Psoas muscle (tissue), 8 donors: ENCODE data around the gene STX12. TPM values are rescaled to one million over a fixed set of nuclear protein-coding genes. Genes with fewer than 3 reads are reported as not detected.

Source experiments
- ATAC-seq, 4 donors: fragments of 200-7000 bp; cut with Tn5 transposase; one replicate each; pipeline ENCODE4 v1.9.1; 2020; ENCODE audit warnings: moderate library complexity in 3 of 4, mild to moderate bottlenecking in 2 of 4
- DNase-seq, 2 donors: peaks; one replicate each; pipeline ENCODE4 v3.0.0-alpha.2; 2020
- H3K27ac ChIP-seq: fragments of 200-600 bp; one replicate; pipeline ENCODE4 v1.8.0; 2022
- H3K27me3 ChIP-seq, 3 donors: fragments of 200-600 bp in 1 of 3; one replicate each; pipeline versions ENCODE4 v1.6.1 to v1.8.0; 2013 to 2022; ENCODE audit warnings: low read length in 2 of 3, mild to moderate bottlenecking in 2 of 3, moderate library complexity in 1 of 3; ENCODE audit not compliant: insufficient read depth in 3 of 3
- H3K36me3 ChIP-seq, 2 donors: fragments of 200-600 bp in 1 of 2; one replicate each; pipeline versions ENCODE4 v1.6.1 to v1.8.0; 2013 to 2022; ENCODE audit warnings: low read depth in 1 of 2, mild to moderate bottlenecking in 1 of 2, moderate library complexity in 1 of 2; ENCODE audit not compliant: insufficient read depth in 1 of 2
- H3K4me1 ChIP-seq: fragments of 200-600 bp; one replicate; pipeline ENCODE4 v1.8.0; 2022
- H3K4me3 ChIP-seq: fragments of 200-600 bp; one replicate; pipeline ENCODE4 v1.8.0; 2022; ENCODE audit warnings: mild to moderate bottlenecking
- H3K9me3 ChIP-seq: fragments of 200-600 bp; one replicate; pipeline ENCODE4 v1.8.0; 2022
- WGBS, 3 donors: extraction: QIAGEN DNeasy Blood & Tissue Kit; methylation state at CpG; one replicate each; pipeline versions ENCODE4 v1.1.6 to v1.1.7; 2013; 5-methylcytosine and 5-hydroxymethylcytosine counted together
- intact Hi-C, 2 donors: fragments of 100-400 bp; cut with DNase I; formaldehyde crosslinking; loops; one replicate each; pipeline versions ENCODE4 v1.11.0 to v1.14.2; 2022
- polyA plus RNA-seq, 3 donors: library from polyadenylated mRNA; stranded (reverse); fragments of 200-250 nt; gene quantifications; one replicate each; pipeline ENCODE4 v1.2.3, GENCODE V29; 2013
- total RNA-seq, 4 donors: library from RNA; stranded (reverse); fragmentation: NEBNext Ultra II Directional in 2 of 4; extraction: Animal tissue kit (Norgen Biotek cat#: 25700) in 2 of 4; gene quantifications; one replicate each; pipeline versions ENCODE4 v1.2.1 to v1.2.4, GENCODE V29; 2021 to 2023
- TF ChIP-seq, protein P1 (sequence below): fragments of 200-600 bp; IDR thresholded peaks from one replicate; pipeline ENCODE4 v1.8.0; 2022; ENCODE audit warnings: antibody characterized with exemption
- donor health status: healthy with polysubstance abuse.
- donor health status: DM: no; HTN: no; CAD: no; lungs with moderate emphysema.
- donor health status: Bipolar disorder and iron deficiency.
- donor health status: healthy.
- donor health status: DM: yes; HTN: yes; CAD: no.
- donor health status: DM: no; HTN: no; CAD: no.
- donor health status: DM: no; HTN: no; CAD: no.
- donor health status: DM: yes; HTN: yes; CAD: no.

STX12 gene
- total and polyA plus RNA-seq, 7 donors, result 14.5 to 33.6 (median 24.7) TPM

GRCh38 chr1:27759236-27759635 is 13.8 kb upstream of the STX12 start:
- TF ChIP-seq, protein P1, sequence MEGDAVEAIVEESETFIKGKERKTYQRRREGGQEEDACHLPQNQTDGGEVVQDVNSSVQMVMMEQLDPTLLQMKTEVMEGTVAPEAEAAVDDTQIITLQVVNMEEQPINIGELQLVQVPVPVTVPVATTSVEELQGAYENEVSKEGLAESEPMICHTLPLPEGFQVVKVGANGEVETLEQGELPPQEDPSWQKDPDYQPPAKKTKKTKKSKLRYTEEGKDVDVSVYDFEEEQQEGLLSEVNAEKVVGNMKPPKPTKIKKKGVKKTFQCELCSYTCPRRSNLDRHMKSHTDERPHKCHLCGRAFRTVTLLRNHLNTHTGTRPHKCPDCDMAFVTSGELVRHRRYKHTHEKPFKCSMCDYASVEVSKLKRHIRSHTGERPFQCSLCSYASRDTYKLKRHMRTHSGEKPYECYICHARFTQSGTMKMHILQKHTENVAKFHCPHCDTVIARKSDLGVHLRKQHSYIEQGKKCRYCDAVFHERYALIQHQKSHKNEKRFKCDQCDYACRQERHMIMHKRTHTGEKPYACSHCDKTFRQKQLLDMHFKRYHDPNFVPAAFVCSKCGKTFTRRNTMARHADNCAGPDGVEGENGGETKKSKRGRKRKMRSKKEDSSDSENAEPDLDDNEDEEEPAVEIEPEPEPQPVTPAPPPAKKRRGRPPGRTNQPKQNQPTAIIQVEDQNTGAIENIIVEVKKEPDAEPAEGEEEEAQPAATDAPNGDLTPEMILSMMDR, result no peak
- DNase-seq (no peak), ATAC-seq (no peak)
- intact Hi-C loops, result no loop called here
- H3K27me3 ChIP-seq, result no peaks in the 10 kb centered on the region
- WGBS, 3 donors, result 86 to 99% (median 91%) methylated on average over 2 of the region's 2 CpGs
- no peak overlapping the region for H3K27ac ChIP-seq
- H3K36me3 ChIP-seq, result peaks cover 5 to 73% of the 10 kb centered on the region in 2 donors
- peaks cover 7% of the 10 kb centered on the region for H3K4me1 ChIP-seq
- H3K4me3 ChIP-seq, result no peak overlapping the region
- no peaks in the 10 kb centered on the region for H3K9me3 ChIP-seq

DNA sequence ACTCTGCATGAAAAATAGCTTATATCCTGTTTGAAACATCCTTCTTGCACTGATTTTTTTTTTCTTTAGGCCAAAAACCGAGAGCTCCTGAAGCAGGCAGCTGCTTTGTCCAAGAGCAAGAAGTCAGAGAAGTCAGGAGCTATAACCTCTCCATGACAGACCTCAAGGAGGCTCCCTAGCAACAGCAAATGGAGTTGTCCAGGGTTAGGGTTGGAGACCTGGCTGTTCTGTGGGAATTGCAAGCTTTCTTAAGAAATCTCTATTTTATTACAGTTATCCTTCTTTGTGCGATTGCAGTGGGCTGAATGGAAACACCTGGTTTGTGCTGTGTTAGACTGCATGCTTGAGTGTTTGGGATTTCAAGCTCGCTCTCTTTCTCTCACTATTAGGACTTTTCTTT is 12.6 kb upstream of the STX12 start:
- no peaks in the 10 kb centered on the region for H3K27me3 ChIP-seq

GRCh38 chr1:27762033-27762432 is 11.0 kb upstream of the STX12 start:
- Histone ChIP-seq H3K27me3 (no peaks in the 10 kb centered on the region), H3K9me3 (no peaks in the 10 kb centered on the region), H3K4me1 (no peaks in the 10 kb centered on the region), H3K4me3 (no peak overlapping the region), H3K27ac (no peak overlapping the region), H3K36me3 (peaks cover 5 to 47% of the 10 kb centered on the region in 2 donors)
- DNase-seq, result no peak
- intact Hi-C loops, result no loop called here
- no peak for ATAC-seq
- WGBS, 3 donors, result 70 to 100% (median 76%) methylated on average over 1 of the region's 1 CpG
- TF ChIP-seq, protein P1, result no peak

More for the DNA sequence above, 12.6 kb upstream of the STX12 start:
- H3K4me1 ChIP-seq, result peaks cover 5% of the 10 kb centered on the region
- ATAC-seq (no peak), DNase-seq (no peak)
- TF ChIP-seq, protein P1, result no peak
- no peak overlapping the region for H3K4me3 ChIP-seq
- H3K36me3 ChIP-seq, result peaks cover 5 to 63% of the 10 kb centered on the region in 2 donors
- WGBS, 3 donors, result 70 to 79% (median 77%) methylated on average over 3 of the region's 3 CpGs
- intact Hi-C loops, result no loop called here
- H3K9me3 ChIP-seq, result no peaks in the 10 kb centered on the region
- H3K27ac ChIP-seq, result no peak overlapping the region

DNA sequence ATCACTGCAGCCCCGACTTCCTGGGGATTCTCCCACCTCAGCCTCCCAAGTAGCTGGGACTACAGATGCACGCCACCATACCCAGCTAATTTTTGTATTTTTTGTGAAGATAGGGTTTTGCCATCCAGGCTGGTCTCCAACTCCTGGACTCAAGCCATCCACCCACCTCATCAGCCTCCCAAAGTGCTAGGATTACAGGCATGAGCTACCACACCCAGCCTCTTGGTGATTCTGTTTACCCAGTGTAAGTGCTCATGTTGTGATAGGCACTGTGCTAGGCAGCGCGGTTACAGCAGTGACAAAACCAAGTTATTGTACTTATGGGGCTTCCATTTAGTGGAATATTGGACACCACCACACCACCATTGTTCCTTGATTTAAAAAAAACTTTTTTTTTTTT is 9.7 kb upstream of the STX12 start:
- Histone ChIP-seq H3K4me3 (no peak overlapping the region), H3K36me3 (peaks cover 0 to 41% of the 10 kb centered on the region in 2 donors), H3K9me3 (no peaks in the 10 kb centered on the region), H3K27ac (no peak overlapping the region), H3K4me1 (no peaks in the 10 kb centered on the region), H3K27me3 (no peaks in the 10 kb centered on the region)
- WGBS, 3 donors, result 84 to 95% (median 91%) methylated on average over 4 of the region's 4 CpGs
- intact Hi-C loops, result no loop called here
- ATAC-seq (no peak), DNase-seq (no peak)
- TF ChIP-seq, protein P1, result no peak

- no peak overlapping the region for H3K4me3 ChIP-seq
- H3K9me3 ChIP-seq, result no peaks in the 10 kb centered on the region
- intact Hi-C loops, result loop anchor here in 1 of 2 donors (5.0 kb wide), 1 partner anchor 43 kb away; the partner anchor contains the start of gene FAM76A
- no peak for ATAC-seq
- H3K27ac ChIP-seq, result no peak overlapping the region
- H3K27me3 ChIP-seq, result no peaks in the 10 kb centered on the region
- TF ChIP-seq, protein P1, result no peak
- H3K36me3 ChIP-seq, result no peaks in the 10 kb centered on the region
- WGBS, 3 donors, result 62 to 76% (median 66%) methylated on average over 2 of the region's 2 CpGs
- H3K4me1 ChIP-seq, result peaks cover 14% of the 10 kb centered on the region
- DNase-seq, result no peak
These were observed 2.7 kb upstream of the STX12 start for GRCh38 chr1:27770293-27770830.
